Right lobe of liver (tissue), 6 donors: Measurements from ENCODE around the gene TMEM247. TPM values are rescaled to one million over a fixed set of nuclear protein-coding genes. Genes with fewer than 3 reads are reported as not detected.

Experiments used
- ATAC-seq, 4 donors: fragments of 200-7000 bp; cut with Tn5 transposase; one replicate each; pipeline ENCODE4 v1.9.1; 2020; ENCODE audit warnings: mild to moderate bottlenecking in 4 of 4, moderate library complexity in 4 of 4
- DNase-seq, 3 donors: peaks; one replicate each; pipeline ENCODE4 v3.0.0-alpha.2; 2020
- H3K27ac ChIP-seq, 3 donors: fragments of 200-600 bp; one replicate each; pipeline ENCODE4 v1.8.0; 2022
- H3K27me3 ChIP-seq, 2 donors: fragments of 200-600 bp; one replicate each; pipeline ENCODE4 v1.8.0; 2022
- H3K36me3 ChIP-seq, 4 donors: fragments of 200-600 bp; sonication (generic) in 1 of 4; one replicate each; pipeline versions ENCODE4 v1.5.1 to v1.8.0; 2017 to 2022; ENCODE audit warnings: control low read depth in 1 of 4
- H3K4me1 ChIP-seq, 4 donors: fragments of 200-600 bp; sonication (generic) in 1 of 4; one replicate each; pipeline versions ENCODE4 v1.5.1 to v1.8.0; 2017 to 2022; ENCODE audit warnings: control low read depth in 1 of 4
- H3K4me3 ChIP-seq, 3 donors: fragments of 200-600 bp; one replicate each; pipeline ENCODE4 v1.8.0; 2022
- H3K9me3 ChIP-seq, 4 donors: fragments of 200-600 bp; sonication (generic) in 1 of 4; one replicate each; pipeline versions ENCODE4 v1.5.1 to v1.8.0; 2017 to 2022; ENCODE audit warnings: control low read depth in 1 of 4
- POLR2A ChIP-seq: fragments of 450-650 bp; IDR thresholded peaks from one replicate; pipeline ENCODE4 v1.6.1; 2017; ENCODE audit warnings: antibody characterized with exemption, mild to moderate bottlenecking
- WGBS: methylation state at CpG from one replicate; pipeline ENCODE4 v1.1.6; 2018; ENCODE audit warnings: low coverage, low lambda C conversion rate; ENCODE audit not compliant: insufficient coverage; ENCODE audit errors: missing lambda C conversion rate; 5-methylcytosine and 5-hydroxymethylcytosine counted together
- intact Hi-C, 2 donors: fragments of 100-400 bp; cut with DNase I; formaldehyde crosslinking; loops; one replicate each; pipeline versions ENCODE4 v1.11.2 to v1.14.1; 2022
- total RNA-seq, 6 experiments: library from RNA; depleted of rRNA in 2 of 6; stranded (reverse); fragments of >200 nt in 2 of 6; fragmentation: NEBNext Ultra II Directional in 3 of 6; extraction: Animal tissue kit (Norgen Biotek cat#: 25700) in 3 of 6; gene quantifications; one replicate each; pipeline versions ENCODE4 v1.1.0 to v1.2.4, GENCODE V29; 2016 to 2023
- TF ChIP-seq, protein P1 (sequence below), 4 donors: fragments of 200-600 bp in 3 of 4; fragments of 450-650 bp in 1 of 4; IDR thresholded peaks; one replicate each; pipeline versions ENCODE4 v1.5.1 to v1.8.0; 2016 to 2022; ENCODE audit warnings: antibody characterized with exemption in 4 of 4, mild to moderate bottlenecking in 2 of 4
- donor health status: DM: no; HTN: yes; CAD: no.
- donor health status: DM: no; HTN: no; CAD: no.
- donor health status: DM: no; HTN: no; CAD: no.
- donor health status: DM: no; HTN: yes; CAD: no.
- donor health status: DM: no; HTN: yes; CAD: no.

Gene TMEM247
- total RNA-seq, 6 experiments from 2014 or later, result not detected

DNA sequence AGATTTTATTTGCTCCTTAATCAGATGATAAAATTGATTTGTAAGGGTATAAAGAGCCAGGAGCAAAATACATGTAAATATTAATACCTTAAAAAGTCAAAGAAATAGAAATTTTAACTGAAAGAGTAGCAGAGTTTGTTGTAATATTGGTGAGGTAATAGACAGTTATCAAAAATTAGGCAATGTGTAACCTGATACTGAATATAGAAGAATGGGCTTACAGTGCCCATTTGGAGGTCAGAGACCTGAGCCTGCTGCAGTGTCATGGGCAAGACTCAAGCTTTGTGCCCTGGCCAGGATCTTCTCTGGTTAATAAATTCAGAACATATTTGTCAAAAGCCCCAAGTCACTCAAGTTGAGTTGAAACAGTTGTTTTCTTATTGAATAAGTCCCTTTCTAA lies 29.7 kb upstream of the TMEM247 start:
- intact Hi-C loops, result loop anchor here in 1 of 2 donors (10.0 kb wide), 1 partner anchor 455 kb away; no protein-coding TSS in a partner anchor
- TF ChIP-seq, protein P1, sequence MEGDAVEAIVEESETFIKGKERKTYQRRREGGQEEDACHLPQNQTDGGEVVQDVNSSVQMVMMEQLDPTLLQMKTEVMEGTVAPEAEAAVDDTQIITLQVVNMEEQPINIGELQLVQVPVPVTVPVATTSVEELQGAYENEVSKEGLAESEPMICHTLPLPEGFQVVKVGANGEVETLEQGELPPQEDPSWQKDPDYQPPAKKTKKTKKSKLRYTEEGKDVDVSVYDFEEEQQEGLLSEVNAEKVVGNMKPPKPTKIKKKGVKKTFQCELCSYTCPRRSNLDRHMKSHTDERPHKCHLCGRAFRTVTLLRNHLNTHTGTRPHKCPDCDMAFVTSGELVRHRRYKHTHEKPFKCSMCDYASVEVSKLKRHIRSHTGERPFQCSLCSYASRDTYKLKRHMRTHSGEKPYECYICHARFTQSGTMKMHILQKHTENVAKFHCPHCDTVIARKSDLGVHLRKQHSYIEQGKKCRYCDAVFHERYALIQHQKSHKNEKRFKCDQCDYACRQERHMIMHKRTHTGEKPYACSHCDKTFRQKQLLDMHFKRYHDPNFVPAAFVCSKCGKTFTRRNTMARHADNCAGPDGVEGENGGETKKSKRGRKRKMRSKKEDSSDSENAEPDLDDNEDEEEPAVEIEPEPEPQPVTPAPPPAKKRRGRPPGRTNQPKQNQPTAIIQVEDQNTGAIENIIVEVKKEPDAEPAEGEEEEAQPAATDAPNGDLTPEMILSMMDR (IDR thresholded peaks at IDR 0.05), result no peak
- no peak for TF ChIP-seq POLR2A
- no peaks in the 10 kb centered on the region for H3K27me3 ChIP-seq

DNA sequence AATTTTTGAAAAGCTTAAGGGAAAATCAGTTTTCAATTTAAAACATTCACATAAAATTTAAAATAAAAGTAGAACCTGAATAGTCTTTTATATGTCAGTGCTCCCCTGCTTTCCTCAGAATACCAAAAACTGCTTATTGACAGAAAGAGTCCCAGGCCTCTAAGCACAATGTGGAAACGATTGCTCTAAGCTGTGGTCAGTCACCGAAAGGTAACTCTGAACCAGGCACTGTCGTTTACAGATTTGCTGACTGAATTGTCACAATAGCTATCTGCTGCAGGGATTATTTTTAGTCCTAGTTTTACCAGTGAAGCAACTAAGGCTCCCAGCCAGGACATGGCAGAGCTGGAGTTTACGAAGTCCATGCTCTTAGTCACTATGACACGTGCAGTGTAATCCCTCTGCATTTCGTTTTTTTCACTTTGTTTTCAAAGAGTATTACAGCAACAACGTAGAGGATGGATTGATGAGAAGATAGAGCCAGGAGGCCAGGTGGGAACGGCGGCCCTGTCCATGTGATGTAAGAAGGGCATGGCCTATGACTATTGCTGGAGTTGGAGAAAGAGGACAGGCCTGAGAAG lies 28.1 kb upstream of the TMEM247 start:
- ATAC-seq, result peak; percentile 44 to 88 (median 52)
- DNase-seq, result peak in 1 of 3 donors; percentile 59
- 38% methylated on average over 9 of the region's 9 CpGs for WGBS
- Histone ChIP-seq H3K9me3 (no peaks in the 10 kb centered on the region), H3K36me3 (no peaks in the 10 kb centered on the region), H3K4me1 (no peaks in the 10 kb centered on the region), H3K27ac (no peak overlapping the region), H3K4me3 (no peak overlapping the region), H3K27me3 (no peaks in the 10 kb centered on the region)
- intact Hi-C loops, result loop anchor here in 1 of 2 donors (10.0 kb wide), 1 partner anchor 456 kb away; no protein-coding TSS in a partner anchor
- TF ChIP-seq, protein P1 (IDR thresholded peaks at IDR 0.05), result no peak
- TF ChIP-seq POLR2A, result no peak

More for the DNA sequence above, 29.7 kb upstream of the TMEM247 start:
- Histone ChIP-seq H3K27ac (no peak overlapping the region), H3K36me3 (no peaks in the 10 kb centered on the region), H3K9me3 (no peaks in the 10 kb centered on the region), H3K4me3 (no peak overlapping the region), H3K4me1 (no peaks in the 10 kb centered on the region)
- ATAC-seq, result peak; percentile 61 to 79 (median 68)
- no peak for DNase-seq

DNA sequence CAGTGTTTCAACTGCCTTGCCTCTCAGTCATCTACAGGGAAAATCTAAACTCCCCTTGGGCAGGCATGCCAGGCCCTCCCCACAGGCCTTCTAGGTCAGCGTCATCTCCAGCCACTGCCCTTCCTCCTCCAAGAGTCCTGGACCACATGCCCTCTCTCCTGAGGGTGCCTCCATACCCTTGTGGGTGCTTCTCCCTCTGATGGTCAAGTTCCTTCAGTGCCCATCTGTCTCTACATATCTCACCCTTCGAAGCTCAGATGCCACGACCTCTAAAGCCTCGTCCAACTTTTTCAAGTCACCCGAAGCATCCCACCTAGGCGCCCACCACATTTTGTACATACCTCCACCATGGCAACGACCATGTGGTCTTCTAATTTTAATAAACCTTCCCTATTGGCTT lies 22.6 kb upstream of the TMEM247 start:
- DNase-seq (no peak), ATAC-seq (no peak)
- intact Hi-C loops, result loop anchor here in 1 of 2 donors (10.0 kb wide), 1 partner anchor 462 kb away; no protein-coding TSS in a partner anchor
- Histone ChIP-seq H3K36me3 (no peaks in the 10 kb centered on the region), H3K4me1 (peaks cover 0 to 3% (median 0%) of the 10 kb centered on the region in 4 donors), H3K27me3 (no peaks in the 10 kb centered on the region), H3K27ac (no peak overlapping the region), H3K4me3 (no peak overlapping the region), H3K9me3 (no peaks in the 10 kb centered on the region)
- no peak for TF ChIP-seq POLR2A
- TF ChIP-seq, protein P1 (IDR thresholded peaks at IDR 0.05), result no peak
- 88% methylated on average over 7 of the region's 7 CpGs for WGBS

DNA sequence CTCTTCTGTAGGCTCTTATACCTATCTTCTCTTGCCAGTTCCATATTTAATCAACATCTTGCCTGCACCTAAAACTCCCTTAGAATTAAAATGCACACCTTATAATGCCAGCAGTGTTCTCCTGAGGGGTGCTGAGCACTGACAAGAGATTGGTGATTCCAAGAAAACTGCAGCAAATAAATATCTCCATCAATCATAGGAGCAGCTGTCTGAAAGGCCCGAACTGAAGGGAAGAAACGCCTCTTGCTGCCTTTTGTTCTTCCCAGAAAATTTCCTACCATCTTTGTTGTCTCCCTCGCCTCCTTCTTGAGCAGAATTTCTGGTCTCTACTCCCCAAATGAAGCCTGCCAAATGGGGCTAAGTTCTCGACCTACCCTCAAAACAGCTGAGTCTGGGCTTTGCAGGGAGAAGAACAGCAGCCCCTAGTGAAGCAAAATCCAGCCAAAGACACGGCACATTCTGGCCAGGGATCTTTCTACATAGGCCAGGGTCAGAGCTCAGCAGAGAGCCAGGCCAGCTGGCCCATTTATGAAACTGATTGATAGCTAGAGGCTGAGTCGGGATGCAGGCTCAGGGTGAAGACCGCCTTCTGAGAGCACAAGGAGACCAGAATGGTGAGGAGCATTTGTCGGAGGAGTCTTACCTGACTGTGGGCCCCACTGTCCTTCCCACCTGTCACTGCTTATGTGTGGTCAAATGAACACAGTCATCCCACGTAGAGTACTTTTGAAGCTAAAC lies 20.4 kb upstream of the TMEM247 start:
- TF ChIP-seq, protein P1 (IDR thresholded peaks at IDR 0.05), result no peak
- Histone ChIP-seq H3K4me3 (no peak overlapping the region), H3K36me3 (no peaks in the 10 kb centered on the region), H3K4me1 (peaks cover 0 to 3% (median 0%) of the 10 kb centered on the region in 4 donors), H3K9me3 (no peaks in the 10 kb centered on the region), H3K27ac (no peak overlapping the region), H3K27me3 (no peaks in the 10 kb centered on the region)
- WGBS, result 68% methylated on average over 7 of the region's 9 CpGs
- intact Hi-C loops, result loop anchor here in 1 of 2 donors (10.0 kb wide), 1 partner anchor 464 kb away; no protein-coding TSS in a partner anchor
- ATAC-seq, result peak in 2 of 4 donors; percentile 6 to 22
- DNase-seq, result no peak
